ENCODE measurements around the gene ZSCAN25. TPM values are rescaled to one million over a fixed set of nuclear protein-coding genes. Genes with fewer than 3 reads are reported as not detected.

ZSCAN25 gene
- total RNA-seq, 2 donors from 2014 or later, result 22.2 to 23.1 TPM

DNA sequence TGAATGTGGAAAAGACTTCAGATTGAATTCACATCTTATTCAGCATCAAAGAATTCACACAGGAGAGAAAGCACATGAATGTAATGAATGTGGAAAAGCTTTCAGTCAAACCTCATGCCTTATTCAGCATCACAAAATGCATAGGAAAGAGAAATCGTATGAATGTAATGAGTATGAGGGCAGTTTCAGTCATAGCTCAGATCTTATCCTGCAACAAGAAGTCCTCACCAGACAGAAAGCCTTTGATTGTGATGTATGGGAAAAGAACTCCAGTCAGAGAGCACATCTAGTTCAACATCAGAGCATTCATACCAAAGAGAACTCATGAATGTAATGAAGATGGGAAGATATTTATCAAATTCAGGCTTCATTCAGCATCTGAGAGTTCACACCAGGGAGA lies 43.5 kb upstream of the ZSCAN25 start:
- H3K36me3 Mint-ChIP-seq (ENCODE audit: low read depth), result peaks cover 51% of the 10 kb centered on the region
- TF ChIP-seq, protein P1, sequence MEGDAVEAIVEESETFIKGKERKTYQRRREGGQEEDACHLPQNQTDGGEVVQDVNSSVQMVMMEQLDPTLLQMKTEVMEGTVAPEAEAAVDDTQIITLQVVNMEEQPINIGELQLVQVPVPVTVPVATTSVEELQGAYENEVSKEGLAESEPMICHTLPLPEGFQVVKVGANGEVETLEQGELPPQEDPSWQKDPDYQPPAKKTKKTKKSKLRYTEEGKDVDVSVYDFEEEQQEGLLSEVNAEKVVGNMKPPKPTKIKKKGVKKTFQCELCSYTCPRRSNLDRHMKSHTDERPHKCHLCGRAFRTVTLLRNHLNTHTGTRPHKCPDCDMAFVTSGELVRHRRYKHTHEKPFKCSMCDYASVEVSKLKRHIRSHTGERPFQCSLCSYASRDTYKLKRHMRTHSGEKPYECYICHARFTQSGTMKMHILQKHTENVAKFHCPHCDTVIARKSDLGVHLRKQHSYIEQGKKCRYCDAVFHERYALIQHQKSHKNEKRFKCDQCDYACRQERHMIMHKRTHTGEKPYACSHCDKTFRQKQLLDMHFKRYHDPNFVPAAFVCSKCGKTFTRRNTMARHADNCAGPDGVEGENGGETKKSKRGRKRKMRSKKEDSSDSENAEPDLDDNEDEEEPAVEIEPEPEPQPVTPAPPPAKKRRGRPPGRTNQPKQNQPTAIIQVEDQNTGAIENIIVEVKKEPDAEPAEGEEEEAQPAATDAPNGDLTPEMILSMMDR (conservative IDR thresholded peaks at IDR 0.05), result no peak
- 78% methylated on average over 1 of the region's 1 CpG; no CpG with 5 or more reads in 1 of the 2 experiments for WGBS, 2 experiments (ENCODE audit: insufficient coverage in 1 of 2, insufficient read length in 1 of 2)

DNA sequence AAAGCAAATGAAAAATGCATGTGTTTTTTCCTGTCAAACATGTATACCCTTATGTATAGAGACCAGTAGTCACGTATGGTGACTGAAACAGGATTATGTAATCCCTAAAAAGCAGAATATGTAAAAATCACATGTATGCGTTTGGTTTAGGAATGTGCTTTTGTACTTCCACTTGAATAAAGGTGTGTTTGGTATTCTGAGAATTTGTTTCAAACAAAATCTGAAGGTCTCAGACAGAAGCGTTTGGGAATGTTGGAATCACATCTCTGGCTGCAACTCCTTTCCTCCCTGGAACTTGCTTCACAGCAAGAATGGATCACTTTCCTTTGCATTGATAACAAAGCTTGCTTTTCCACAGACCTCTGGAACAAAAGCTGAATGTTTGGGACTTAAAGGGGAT lies 40.5 kb upstream of the ZSCAN25 start:
- H3K9me3 Mint-ChIP-seq, result no peaks in the 10 kb centered on the region
- H3K4me3 Mint-ChIP-seq, result no peak overlapping the region
- Histone ChIP-seq H3K9ac (ENCODE audit: extremely low read depth, low read length, poor library complexity, severe bottlenecking) (no peak overlapping the region), H3K27ac (ENCODE audit: low read depth, low read length) (no peak overlapping the region), H3K27me3 (ENCODE audit: control insufficient read depth, insufficient read depth, low read length, poor library complexity, severe bottlenecking) (no peaks in the 10 kb centered on the region), H3K9me3 (ENCODE audit: control insufficient read depth, low read length) (no peaks in the 10 kb centered on the region), H3K4me1 (ENCODE audit: control insufficient read depth, insufficient read depth, low read length) (no peaks in the 10 kb centered on the region), H3K4me3 (ENCODE audit: low read length) (no peak overlapping the region), H3K36me3 (ENCODE audit: control insufficient read depth, insufficient read depth, low read length) (peaks cover 33% of the 10 kb centered on the region)
- peaks cover 31% of the 10 kb centered on the region for H3K36me3 Mint-ChIP-seq (ENCODE audit: low read depth)
- TF ChIP-seq, protein P1 (conservative IDR thresholded peaks at IDR 0.05), result no peak
- no peak overlapping the region for H3K27ac Mint-ChIP-seq
- peaks cover 4% of the 10 kb centered on the region for H3K4me1 Mint-ChIP-seq
- no peaks in the 10 kb centered on the region for H3K27me3 Mint-ChIP-seq (ENCODE audit: insufficient read depth)
- DNase-seq, result no peak
- 84 to 91% methylated on average over 3 of the region's 3 CpGs for WGBS, 2 experiments (ENCODE audit: insufficient coverage in 1 of 2, insufficient read length in 1 of 2)

More for the DNA sequence above, 43.5 kb upstream of the ZSCAN25 start:
- Histone ChIP-seq H3K27me3 (ENCODE audit: control insufficient read depth, insufficient read depth, low read length, poor library complexity, severe bottlenecking) (no peaks in the 10 kb centered on the region), H3K4me1 (ENCODE audit: control insufficient read depth, insufficient read depth, low read length) (no peaks in the 10 kb centered on the region), H3K36me3 (ENCODE audit: control insufficient read depth, insufficient read depth, low read length) (peaks cover 60% of the 10 kb centered on the region), H3K27ac (ENCODE audit: low read depth, low read length) (no peak overlapping the region), H3K4me3 (ENCODE audit: low read length) (no peak overlapping the region), H3K9ac (ENCODE audit: extremely low read depth, low read length, poor library complexity, severe bottlenecking) (no peak overlapping the region), H3K9me3 (ENCODE audit: control insufficient read depth, low read length) (no peaks in the 10 kb centered on the region)
- H3K4me1 Mint-ChIP-seq, result peaks cover 4% of the 10 kb centered on the region
- H3K27me3 Mint-ChIP-seq (ENCODE audit: insufficient read depth), result no peaks in the 10 kb centered on the region
- no peak overlapping the region for H3K27ac Mint-ChIP-seq
- no peak overlapping the region for H3K4me3 Mint-ChIP-seq
- H3K9me3 Mint-ChIP-seq, result no peaks in the 10 kb centered on the region
- no peak for DNase-seq

DNA sequence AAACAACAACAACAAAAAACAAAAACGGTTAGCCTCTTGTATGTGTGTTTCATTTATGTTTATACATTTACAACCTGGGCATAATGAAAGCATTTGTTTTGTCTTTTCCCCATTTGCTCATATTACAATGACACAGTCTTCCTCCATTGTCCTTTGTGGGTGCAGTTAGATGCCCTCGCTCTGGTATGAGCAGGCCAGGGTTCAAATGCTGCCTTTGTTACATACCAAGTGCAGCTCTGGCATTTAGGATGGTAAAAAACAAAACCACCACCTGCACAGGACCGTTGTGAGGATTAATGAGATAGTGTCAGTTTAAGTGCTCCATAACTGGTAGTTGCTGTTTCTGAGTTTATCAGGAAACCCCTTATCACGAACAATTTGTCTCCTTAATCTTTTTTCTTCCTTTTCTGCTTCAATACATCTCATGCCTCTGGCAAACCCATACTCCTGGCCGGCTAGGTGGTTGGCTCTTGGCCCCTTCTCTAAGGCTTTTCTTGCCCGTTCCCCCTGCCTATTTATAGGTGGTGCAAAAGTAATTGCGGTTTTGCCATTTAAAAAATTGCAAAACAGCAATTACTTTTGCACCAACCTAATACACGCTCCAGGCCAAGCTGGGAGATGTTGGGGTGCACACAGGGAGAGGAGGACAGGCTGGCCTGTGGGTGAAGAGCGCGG lies 37.3 kb upstream of the ZSCAN25 start:
- no peaks in the 10 kb centered on the region for H3K4me1 ChIP-seq (ENCODE audit: control insufficient read depth, insufficient read depth, low read length)
- no peak overlapping the region for H3K9ac ChIP-seq (ENCODE audit: extremely low read depth, low read length, poor library complexity, severe bottlenecking)
- H3K27ac ChIP-seq (ENCODE audit: low read depth, low read length), result no peak overlapping the region
- no peaks in the 10 kb centered on the region for H3K27me3 Mint-ChIP-seq (ENCODE audit: insufficient read depth)
- no peaks in the 10 kb centered on the region for H3K9me3 ChIP-seq (ENCODE audit: control insufficient read depth, low read length)
- H3K4me3 Mint-ChIP-seq, result peak overlapping the region; percentile 74
- H3K36me3 ChIP-seq (ENCODE audit: control insufficient read depth, insufficient read depth, low read length), result peaks cover 4% of the 10 kb centered on the region
- peak overlapping the region; percentile 82 for H3K4me3 ChIP-seq (ENCODE audit: low read length)
- no peak for DNase-seq
- no peak overlapping the region for H3K27ac Mint-ChIP-seq
- H3K27me3 ChIP-seq (ENCODE audit: control insufficient read depth, insufficient read depth, low read length, poor library complexity, severe bottlenecking), result peaks cover 12% of the 10 kb centered on the region
- H3K36me3 Mint-ChIP-seq (ENCODE audit: low read depth), result peaks cover 3% of the 10 kb centered on the region
- WGBS, 2 experiments (ENCODE audit: insufficient coverage in 1 of 2, insufficient read length in 1 of 2), result 83 to 89% methylated on average over 3 to 9 of the region's 10 CpGs
- TF ChIP-seq, protein P1 (conservative IDR thresholded peaks at IDR 0.05), result no peak
- no peaks in the 10 kb centered on the region for H3K9me3 Mint-ChIP-seq
- H3K4me1 Mint-ChIP-seq, result peaks cover 4% of the 10 kb centered on the region
